ENCODE results near the gene APOF.

GRCh38 chr12:56333679-56334489, 28.8 kb downstream of the APOF start, which contains the start of gene PAN2:
- TF ChIP-seq CTCF (IDR thresholded peaks at IDR 0.05) (peak; percentile 8 to 69 (median 59)), POLR2A (IDR thresholded peaks at IDR 0.05) (peak; percentile 45 to 85 (median 84))

Data from body of pancreas (tissue), 4 donors.